Measurements from ENCODE around the gene OGA. TPM values are rescaled to one million over a fixed set of nuclear protein-coding genes. Genes with fewer than 3 reads are reported as not detected.

Gene OGA
- total RNA-seq, 1 donor from 2014 or later = 125 TPM

GRCh38 chr10:101769541-101770180 is 48.6 kb downstream of the OGA start:
- peaks cover 10% of the 10 kb centered on the region for H3K4me1 ChIP-seq
- no peaks in the 10 kb centered on the region for H3K9me3 ChIP-seq
- H3K4me3 ChIP-seq = no peak overlapping the region
- H3K36me3 ChIP-seq = no peaks in the 10 kb centered on the region
- no peaks in the 10 kb centered on the region for H3K27me3 ChIP-seq
- no peak for DNase-seq (ENCODE audit: extremely low spot score in 2 of 2)
- intact Hi-C loops (cut with DNase I) = loop anchor here (10.0 kb wide), 1 partner anchor 165 kb away; no protein-coding TSS in a partner anchor
- TF ChIP-seq CTCF (IDR thresholded peaks at IDR 0.05) (no peak), POLR2A (IDR thresholded peaks at IDR 0.05) (no peak), POLR2AphosphoS5 (IDR thresholded peaks at IDR 0.05; ENCODE audit: insufficient read depth in 1 of 2, low read depth in 1 of 2) (no peak)
- no peak overlapping the region for H3K27ac ChIP-seq

GRCh38 chr10:101768791-101769170 is 49.5 kb downstream of the OGA start:
- no peak overlapping the region for H3K4me3 ChIP-seq
- no peak for TF ChIP-seq CTCF (IDR thresholded peaks at IDR 0.05)
- TF ChIP-seq POLR2A (IDR thresholded peaks at IDR 0.05) = no peak
- no peak for TF ChIP-seq POLR2AphosphoS5 (IDR thresholded peaks at IDR 0.05; ENCODE audit: insufficient read depth in 1 of 2, low read depth in 1 of 2)

GRCh38 chr10:101767966-101768790 is 50.1 kb downstream of the OGA start:
- Histone ChIP-seq H3K9me3 (no peaks in the 10 kb centered on the region), H3K4me3 (no peak overlapping the region), H3K36me3 (no peaks in the 10 kb centered on the region), H3K27ac (no peak overlapping the region), H3K4me1 (no peaks in the 10 kb centered on the region), H3K27me3 (no peaks in the 10 kb centered on the region)
- DNase-seq (ENCODE audit: extremely low spot score in 2 of 2) = no peak
- TF ChIP-seq CTCF (IDR thresholded peaks at IDR 0.05) (no peak), POLR2AphosphoS5 (IDR thresholded peaks at IDR 0.05; ENCODE audit: insufficient read depth in 1 of 2, low read depth in 1 of 2) (no peak), POLR2A (IDR thresholded peaks at IDR 0.05) (no peak)
- intact Hi-C loops (cut with DNase I) = no loop called here

More at GRCh38 chr10:101768791-101769170, 49.5 kb downstream of the OGA start:
- DNase-seq (ENCODE audit: extremely low spot score in 2 of 2) = no peak
- H3K36me3 ChIP-seq = no peaks in the 10 kb centered on the region
- no peak overlapping the region for H3K27ac ChIP-seq
- peaks cover 1% of the 10 kb centered on the region for H3K4me1 ChIP-seq
- no peaks in the 10 kb centered on the region for H3K27me3 ChIP-seq
- intact Hi-C loops (cut with DNase I) = no loop called here
- no peaks in the 10 kb centered on the region for H3K9me3 ChIP-seq

- Histone ChIP-seq H3K4me3 (no peak overlapping the region), H3K36me3 (no peaks in the 10 kb centered on the region), H3K9me3 (no peaks in the 10 kb centered on the region), H3K27ac (no peak overlapping the region), H3K27me3 (no peaks in the 10 kb centered on the region), H3K4me1 (no peaks in the 10 kb centered on the region)
- TF ChIP-seq CTCF (IDR thresholded peaks at IDR 0.05) (no peak), POLR2AphosphoS5 (IDR thresholded peaks at IDR 0.05; ENCODE audit: insufficient read depth in 1 of 2, low read depth in 1 of 2) (no peak), POLR2A (IDR thresholded peaks at IDR 0.05) (no peak)
- DNase-seq (ENCODE audit: extremely low spot score in 2 of 2) = no peak
- intact Hi-C loops (cut with DNase I) = no loop called here
Observed at GRCh38 chr10:101767600-101767945, 50.7 kb downstream of the OGA start.
